Ecto neural progenitor cell (in vitro differentiated cells): ENCODE data around the gene GRIN2A.

Experiments used
- DNase-seq: peaks from one replicate; pipeline ENCODE4 v3.0.0-alpha.2; 2018; ENCODE audit warnings: low spot score

The GRIN2A gene

DNA sequence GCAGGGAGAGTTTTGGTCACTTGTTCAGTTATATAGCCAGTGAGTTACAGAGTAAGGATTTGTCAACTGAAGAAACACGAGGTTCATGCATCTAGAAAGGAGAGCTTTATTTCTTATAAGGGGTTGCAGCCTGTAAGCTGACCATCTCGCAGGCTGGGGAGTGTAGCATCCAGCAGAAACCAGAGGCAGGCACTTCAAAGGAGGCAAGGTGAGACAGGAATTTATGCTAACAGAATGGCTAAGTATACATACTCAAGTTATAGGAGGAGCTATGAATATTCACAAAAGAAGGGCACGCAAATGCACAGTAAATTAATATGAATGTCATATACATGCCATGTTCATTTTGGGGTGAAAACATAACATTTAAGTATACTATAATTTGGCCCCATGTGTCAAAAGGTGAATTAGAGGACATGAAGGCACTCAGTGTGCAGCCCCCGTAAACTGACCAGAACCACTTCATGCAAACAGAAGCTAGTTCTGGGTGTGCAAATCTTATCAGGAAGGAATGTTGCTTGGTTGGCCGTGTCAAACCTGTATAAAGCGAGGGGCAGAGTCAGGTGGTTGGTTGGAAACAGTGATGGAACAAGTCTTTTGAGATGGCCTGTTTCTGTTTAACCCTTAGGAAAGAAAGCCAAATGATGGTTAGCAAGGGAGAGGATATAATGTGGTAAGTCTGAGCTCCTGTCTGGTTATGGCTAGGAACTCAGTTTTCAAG lies 97.0 kb downstream of the GRIN2A start:
- no peak for DNase-seq

GRCh38 chr16:10083301-10083700 lies 98.9 kb downstream of the GRIN2A start:
- no peak for DNase-seq

- DNase-seq: no peak
Measured at GRCh38 chr16:10081201-10081940, 100.9 kb downstream of the GRIN2A start.

GRCh38 chr16:10080051-10080772 lies 102.0 kb downstream of the GRIN2A start:
- DNase-seq: no peak

- DNase-seq: peak; percentile 54
Measured at GRCh38 chr16:10078541-10078949, 103.7 kb downstream of the GRIN2A start.

GRCh38 chr16:10077861-10078260 lies 104.4 kb downstream of the GRIN2A start:
- DNase-seq: no peak

DNA sequence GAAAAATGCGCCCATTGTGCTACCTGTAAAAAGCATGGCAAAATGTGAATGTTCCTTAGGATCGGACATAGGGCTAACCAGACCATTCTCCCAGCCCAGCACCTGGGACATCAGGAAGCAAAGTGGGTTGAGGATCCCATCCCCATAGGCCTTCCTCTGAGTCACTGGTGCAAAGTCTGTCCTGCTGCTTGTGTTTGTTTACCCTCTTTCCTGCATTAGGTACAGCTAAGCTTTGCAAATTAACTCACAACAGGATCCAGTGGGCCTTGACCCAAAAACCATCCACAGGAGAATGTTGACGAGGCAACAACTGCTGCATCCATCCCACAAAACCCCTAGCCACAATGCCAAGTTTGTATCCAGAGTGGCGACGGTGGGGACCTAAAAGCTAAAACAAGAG lies 106.2 kb downstream of the GRIN2A start:
- DNase-seq: no peak

GRCh38 chr16:10070591-10070990 lies 111.6 kb downstream of the GRIN2A start:
- DNase-seq: no peak

GRCh38 chr16:10069374-10069773 lies 112.9 kb downstream of the GRIN2A start:
- DNase-seq: no peak

- no peak for DNase-seq
Measured at GRCh38 chr16:10067835-10068234, 114.4 kb downstream of the GRIN2A start.

- DNase-seq: no peak
Measured at GRCh38 chr16:10067406-10067805, 114.8 kb downstream of the GRIN2A start.

- no peak for DNase-seq
Measured at GRCh38 chr16:10065019-10065418, 117.2 kb downstream of the GRIN2A start.

DNA sequence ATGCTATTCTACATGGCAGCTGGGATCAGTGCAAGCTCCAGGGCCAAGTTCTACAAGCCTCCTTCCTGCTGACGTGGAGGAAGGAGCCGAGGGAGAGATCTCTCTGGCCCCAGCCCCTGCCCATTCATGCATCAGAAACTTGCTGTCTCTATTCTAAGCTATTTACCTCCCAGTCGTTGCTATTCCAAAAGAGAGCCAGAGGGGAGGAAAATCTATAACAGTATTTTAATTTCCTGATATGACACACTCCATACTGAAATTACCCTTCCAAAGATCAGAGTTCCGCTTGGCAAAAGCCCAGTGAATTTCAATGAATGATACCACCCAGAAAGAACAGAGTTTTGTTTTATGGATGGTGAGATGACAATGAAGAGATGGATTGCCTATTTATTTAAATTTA lies 133.4 kb downstream of the GRIN2A start:
- no peak for DNase-seq

GRCh38 chr16:10045947-10046346 lies 136.3 kb downstream of the GRIN2A start:
- no peak for DNase-seq

GRCh38 chr16:10045291-10045775 lies 136.9 kb downstream of the GRIN2A start:
- DNase-seq: no peak

DNA sequence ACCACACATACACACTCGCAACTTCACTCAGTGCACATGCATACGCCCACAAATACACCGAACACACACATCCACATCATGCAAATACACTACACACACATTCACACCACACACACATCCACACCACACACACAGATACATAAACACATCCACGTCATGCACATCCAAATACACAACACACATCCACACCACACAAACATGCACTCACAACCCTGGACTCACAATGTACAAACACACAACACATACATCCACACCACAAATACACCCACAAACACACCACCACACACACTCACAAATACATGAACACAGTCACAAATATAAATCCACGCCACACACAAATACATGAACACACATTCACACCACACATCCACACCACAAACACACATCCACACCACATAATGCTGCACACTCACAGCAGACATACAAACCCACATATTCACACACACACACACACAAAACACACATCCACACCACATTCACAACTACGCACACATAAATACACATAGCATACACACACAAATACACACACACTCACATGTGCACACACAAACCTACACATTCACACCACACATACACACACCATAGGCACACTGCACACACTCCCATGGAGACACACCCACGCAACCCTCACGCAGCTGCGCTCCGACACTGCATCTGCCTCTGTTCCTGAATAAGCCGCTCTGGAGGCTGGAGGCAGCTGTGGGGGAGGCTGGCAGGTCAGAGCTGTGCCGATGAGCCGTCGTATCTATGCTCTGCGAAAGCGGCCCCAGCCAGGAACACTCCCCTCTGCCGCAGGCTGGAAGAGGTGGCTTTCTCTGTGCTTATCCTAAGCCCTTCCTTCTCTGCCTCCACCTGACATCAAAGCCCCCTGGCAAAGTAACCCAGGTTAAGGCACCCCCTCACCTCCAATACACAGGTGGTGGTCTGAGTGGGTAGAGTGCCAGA lies 141.8 kb downstream of the GRIN2A start:
- DNase-seq: peak; percentile 53

DNA sequence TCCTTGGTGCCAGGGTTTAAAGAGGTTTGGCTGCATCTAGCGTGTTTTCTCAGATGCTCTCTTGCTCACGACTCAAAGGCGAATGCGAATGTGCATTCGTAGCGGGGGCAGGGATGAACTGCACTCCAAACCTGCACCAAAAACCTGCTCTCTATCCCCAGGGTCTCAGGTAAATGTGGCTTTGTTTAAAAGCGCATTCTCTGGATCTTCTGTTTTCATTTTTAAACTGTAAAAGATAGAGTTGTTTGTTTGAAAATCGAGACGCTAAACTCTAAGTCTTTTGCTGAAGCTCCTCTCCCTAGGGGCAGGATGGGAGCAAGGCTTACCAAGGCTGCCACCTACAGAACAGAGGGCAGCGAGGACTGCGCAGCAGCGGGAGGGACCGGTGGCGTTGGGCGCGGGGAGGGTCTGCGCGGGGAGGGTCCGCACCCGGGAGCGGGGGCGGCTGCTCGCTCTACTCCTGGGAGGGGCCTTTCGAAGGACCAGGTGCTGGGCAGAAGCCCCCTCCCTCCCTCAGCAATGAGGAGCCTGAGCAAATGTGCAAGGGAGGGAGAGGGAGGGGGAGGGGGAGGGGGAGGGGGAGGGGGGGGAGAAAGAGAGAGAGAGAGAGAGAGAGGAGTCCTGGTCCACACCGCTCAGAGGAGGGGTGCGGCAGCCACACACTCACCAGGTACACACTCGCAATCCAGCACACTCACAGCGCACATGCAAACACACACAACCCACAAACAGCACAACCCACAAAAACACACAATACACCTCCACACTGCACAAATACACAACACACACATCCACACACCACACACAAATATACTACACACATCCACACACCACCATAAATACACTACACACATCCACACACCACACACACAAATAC lies 142.8 kb downstream of the GRIN2A start:
- peak; percentile 68 for DNase-seq

DNA sequence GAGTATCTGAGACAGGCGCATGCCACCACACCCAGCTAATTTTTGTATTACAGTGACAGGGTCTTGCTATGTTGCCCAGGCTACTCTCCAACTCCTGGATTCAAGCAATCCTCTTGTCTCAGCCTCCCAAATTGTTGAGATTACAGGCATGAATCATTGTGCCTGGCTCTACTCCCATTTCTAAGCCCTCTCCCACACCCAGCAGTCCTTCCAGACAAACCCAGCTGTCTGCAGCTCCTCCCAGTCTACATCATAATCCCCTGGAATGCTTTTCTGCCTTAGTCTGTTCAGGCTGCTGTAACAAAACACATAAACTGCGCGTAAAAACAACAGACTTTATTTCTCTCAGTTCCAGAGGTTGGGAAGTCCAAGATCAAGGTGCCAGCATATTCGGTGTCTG lies 144.5 kb downstream of the GRIN2A start:
- DNase-seq: no peak

DNA sequence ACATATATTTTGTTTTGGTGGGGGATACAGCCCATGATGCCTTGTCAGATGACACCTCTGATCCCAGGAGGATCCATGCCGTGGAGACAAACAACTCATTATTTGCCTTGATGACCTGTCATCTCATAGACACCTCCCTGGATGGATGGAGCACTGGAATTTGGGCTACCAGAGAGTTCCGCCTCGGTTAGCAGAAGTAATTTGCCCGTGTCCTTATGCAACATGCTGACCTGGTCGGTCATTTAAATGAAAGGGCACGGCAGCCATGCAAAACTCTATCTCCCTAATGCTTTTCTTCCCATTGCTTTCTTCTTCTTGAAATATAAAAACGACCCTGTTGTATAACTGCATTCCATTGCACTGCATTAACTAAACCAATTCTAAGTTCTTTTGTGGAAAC lies 145.3 kb downstream of the GRIN2A start:
- no peak for DNase-seq

- no peak for DNase-seq
Measured at GRCh38 chr16:10033556-10033955, 148.7 kb downstream of the GRIN2A start.

- no peak for DNase-seq
Measured at GRCh38 chr16:10031955-10032354, 150.3 kb downstream of the GRIN2A start.
